ENCODE results near the gene PI4KB.

The PI4KB gene

GRCh38 chr1:151327903-151328674, 873 bp upstream of the PI4KB start:
- peak overlapping the region; percentile 84 for H3K4me3 ChIP-seq (replicated peaks; ENCODE audit: low read depth, low read length)
- no peak for DNase-seq (ENCODE audit: low read depth)

DNA sequence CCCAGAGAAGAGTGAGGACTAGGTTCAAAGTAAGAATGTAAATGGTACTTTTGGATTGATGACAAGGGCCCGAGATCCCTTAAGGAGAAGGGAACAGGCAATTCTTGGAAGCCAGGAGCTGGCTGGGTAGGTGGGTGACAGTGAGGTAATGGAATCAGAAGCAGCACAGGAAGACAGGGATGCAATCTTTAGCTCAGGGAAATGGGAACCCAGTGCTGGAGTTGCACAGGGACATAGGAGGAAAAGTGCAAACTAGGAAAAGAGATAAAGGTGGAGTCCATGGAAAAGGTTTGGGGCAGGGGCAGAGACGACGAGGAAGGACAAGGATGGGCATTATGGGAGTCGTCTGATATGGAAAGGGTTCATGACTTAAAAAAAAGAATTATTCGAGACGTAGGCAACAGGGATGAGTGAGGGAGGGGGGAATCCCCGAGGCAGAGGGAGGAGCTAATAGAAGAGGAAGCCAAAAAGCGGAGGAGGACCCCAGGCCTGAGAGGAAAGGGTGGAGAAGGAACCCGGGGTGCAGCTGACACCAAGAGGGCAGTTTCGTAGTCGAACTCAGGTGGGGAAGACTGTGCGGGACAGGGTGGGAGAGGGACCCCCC, 495 bp downstream of the PI4KB start:
- DNase-seq (ENCODE audit: low read depth) = peak; percentile 57
- H3K4me3 ChIP-seq (replicated peaks; ENCODE audit: low read depth, low read length) = peak overlapping the region; percentile 84
- TF ChIP-seq, protein P1, sequence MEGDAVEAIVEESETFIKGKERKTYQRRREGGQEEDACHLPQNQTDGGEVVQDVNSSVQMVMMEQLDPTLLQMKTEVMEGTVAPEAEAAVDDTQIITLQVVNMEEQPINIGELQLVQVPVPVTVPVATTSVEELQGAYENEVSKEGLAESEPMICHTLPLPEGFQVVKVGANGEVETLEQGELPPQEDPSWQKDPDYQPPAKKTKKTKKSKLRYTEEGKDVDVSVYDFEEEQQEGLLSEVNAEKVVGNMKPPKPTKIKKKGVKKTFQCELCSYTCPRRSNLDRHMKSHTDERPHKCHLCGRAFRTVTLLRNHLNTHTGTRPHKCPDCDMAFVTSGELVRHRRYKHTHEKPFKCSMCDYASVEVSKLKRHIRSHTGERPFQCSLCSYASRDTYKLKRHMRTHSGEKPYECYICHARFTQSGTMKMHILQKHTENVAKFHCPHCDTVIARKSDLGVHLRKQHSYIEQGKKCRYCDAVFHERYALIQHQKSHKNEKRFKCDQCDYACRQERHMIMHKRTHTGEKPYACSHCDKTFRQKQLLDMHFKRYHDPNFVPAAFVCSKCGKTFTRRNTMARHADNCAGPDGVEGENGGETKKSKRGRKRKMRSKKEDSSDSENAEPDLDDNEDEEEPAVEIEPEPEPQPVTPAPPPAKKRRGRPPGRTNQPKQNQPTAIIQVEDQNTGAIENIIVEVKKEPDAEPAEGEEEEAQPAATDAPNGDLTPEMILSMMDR (IDR thresholded peaks at IDR 0.05; ENCODE audit: low read length, missing control alignments) = no peak

More at GRCh38 chr1:151327903-151328674, 873 bp upstream of the PI4KB start:
- TF ChIP-seq, protein P1 (IDR thresholded peaks at IDR 0.05; ENCODE audit: low read length, missing control alignments) = no peak

GRCh38 chr1:151325646-151326429, 1.4 kb downstream of the PI4KB start:
- peak overlapping the region; percentile 84 for H3K4me3 ChIP-seq (replicated peaks; ENCODE audit: low read depth, low read length)
- DNase-seq (ENCODE audit: low read depth) = no peak
- TF ChIP-seq, protein P1 (IDR thresholded peaks at IDR 0.05; ENCODE audit: low read length, missing control alignments) = no peak

DNA sequence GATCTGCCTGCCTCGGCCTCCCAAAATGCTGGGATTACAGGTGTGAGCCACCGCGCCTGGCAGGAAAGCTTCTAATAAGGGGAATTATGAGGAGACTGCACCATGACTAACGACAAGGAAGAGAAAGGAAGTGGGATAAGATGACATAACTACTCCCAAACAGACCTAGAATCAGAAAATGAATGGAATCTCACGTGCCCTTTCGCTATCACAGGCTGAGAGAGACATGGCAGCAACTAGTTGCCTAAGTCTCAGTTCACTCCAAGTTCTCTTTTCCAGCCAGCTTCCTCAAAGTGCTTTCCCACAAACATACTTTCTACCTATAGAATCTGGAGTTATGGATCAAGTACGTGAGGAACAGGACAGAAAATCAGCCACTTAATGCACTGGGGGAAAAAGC, 2.0 kb downstream of the PI4KB start:
- H3K4me3 ChIP-seq (replicated peaks; ENCODE audit: low read depth, low read length) = peak overlapping the region; percentile 84
- DNase-seq (ENCODE audit: low read depth) = peak; percentile 23
- TF ChIP-seq, protein P1 (IDR thresholded peaks at IDR 0.05; ENCODE audit: low read length, missing control alignments) = no peak

GRCh38 chr1:151324390-151324930, 2.8 kb downstream of the PI4KB start:
- H3K4me3 ChIP-seq (replicated peaks; ENCODE audit: low read depth, low read length) = no peak overlapping the region
- TF ChIP-seq, protein P1 (IDR thresholded peaks at IDR 0.05; ENCODE audit: low read length, missing control alignments) = no peak
- no peak for DNase-seq (ENCODE audit: low read depth)

DNA sequence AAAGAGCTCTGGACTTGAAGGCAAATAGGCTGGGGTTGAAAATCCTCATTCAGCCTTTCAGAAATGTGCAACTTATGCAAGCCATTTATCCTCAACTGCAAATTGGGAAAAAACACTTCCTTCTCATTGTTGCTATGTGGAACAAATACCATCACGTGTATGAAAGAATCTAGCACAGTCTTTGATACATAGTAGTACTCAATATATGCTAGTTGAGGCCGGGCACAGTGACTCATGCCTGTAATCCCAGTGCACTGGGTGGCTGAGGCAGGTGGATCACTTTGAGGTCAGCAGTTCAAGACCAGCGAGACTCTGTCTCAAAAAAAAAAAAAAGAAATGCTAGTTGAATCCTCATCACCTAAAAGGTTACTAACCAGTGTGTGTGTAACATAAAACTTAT, 8.2 kb downstream of the PI4KB start:
- TF ChIP-seq, protein P1 (IDR thresholded peaks at IDR 0.05; ENCODE audit: low read length, missing control alignments) = no peak

More for the DNA sequence above, 8.2 kb downstream of the PI4KB start:
- DNase-seq (ENCODE audit: low read depth) = no peak
- no peak overlapping the region for H3K4me3 ChIP-seq (replicated peaks; ENCODE audit: low read depth, low read length)

Measured in fibroblast of pulmonary artery (primary cell).